HTR-8/SVneo (cell line): ENCODE measurements around the gene MT1H.

Experiments used
- DNase-seq: peaks from one replicate; pipeline ENCODE4 v3.0.0; 2011; ENCODE audit warnings: low spot score, mixed read lengths; ENCODE audit not compliant: insufficient read length
- FAIRE-seq: peaks from 2 replicates; lab custom pipeline; 2011; peaks lifted over from hg19 to GRCh38; lab: Jason Lieb, UNC

The MT1H gene

GRCh38 chr16:56682703-56683397 lies 13.2 kb downstream of the MT1H start:
- DNase-seq = no peak
- FAIRE-seq = no peak

- DNase-seq (no peak), FAIRE-seq (no peak)
Observed at GRCh38 chr16:56683424-56684172, 14.0 kb downstream of the MT1H start.

DNA sequence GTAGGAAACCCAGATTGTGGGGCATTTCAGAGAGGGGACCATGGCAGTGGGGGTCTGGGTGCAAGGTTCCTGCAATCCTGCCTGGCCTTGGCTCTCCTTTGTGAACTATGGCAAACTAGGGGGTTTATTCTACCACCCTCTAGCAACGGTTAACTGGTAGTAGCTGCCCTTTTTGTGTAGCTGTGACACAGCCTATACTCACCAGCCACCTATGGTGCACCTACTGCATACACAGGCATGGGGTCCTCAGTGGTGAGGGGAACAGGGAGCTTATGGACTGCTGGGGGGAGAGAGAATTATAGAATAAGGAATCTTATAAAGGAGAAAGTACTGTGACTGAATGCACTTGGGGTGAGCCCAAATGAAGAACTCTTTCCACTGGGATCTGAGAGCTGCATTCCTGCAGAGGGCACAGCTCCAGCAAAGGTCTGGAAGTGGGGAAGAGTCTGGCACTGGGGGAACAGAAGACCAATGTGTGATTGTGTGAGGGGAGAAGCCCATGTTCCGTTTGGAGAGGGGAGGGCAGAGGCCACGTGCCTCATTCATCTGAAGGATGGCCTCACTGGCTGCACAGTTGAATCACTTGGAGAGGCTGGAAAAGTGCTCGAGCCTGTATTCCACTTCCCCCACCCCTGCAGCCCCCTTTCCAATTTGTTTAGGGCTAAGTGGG lies 14.8 kb downstream of the MT1H start:
- DNase-seq = no peak
- FAIRE-seq = no peak

GRCh38 chr16:56684926-56685590 lies 15.4 kb downstream of the MT1H start:
- DNase-seq (no peak), FAIRE-seq (no peak)

DNA sequence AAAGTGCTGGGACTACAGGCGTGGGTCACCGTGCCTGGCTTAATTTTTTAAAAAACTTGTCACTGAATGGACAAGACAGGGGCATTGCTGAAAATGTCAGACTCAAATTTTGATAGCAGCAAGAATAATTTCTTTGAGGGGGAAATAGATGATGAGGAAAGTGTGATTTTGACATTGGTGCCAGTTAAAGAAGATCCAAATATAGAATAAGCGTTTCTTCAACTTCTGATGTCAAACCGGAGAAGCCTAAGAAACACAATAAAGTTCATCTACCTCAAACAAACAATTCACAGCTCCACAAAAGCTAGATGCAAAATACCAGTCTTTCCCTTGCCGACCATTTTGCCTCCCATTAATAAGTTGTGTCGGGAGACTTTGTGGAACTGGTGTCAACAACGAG lies 17.1 kb downstream of the MT1H start:
- DNase-seq (no peak), FAIRE-seq (no peak)

DNA sequence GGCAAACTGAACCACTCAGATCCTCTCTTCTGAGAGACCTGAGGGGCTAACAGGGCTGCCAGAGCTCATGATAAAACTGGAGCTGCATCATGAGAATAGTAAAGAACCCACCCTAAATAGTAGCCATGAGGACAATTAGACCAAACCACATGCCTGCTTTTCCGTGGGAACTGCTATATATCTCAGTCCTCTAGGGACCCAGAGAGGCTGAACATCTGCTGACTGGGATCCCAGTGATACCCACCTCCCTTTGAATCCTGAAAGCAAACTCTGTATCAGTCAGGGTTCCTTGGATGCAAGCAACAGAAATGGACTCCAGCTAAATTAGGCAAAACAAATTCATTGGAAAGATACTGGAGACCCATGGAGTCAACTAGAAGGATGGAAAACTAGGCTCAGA lies 19.1 kb downstream of the MT1H start:
- DNase-seq = no peak
- FAIRE-seq = no peak

- no peak for FAIRE-seq
- no peak for DNase-seq
Observed at GRCh38 chr16:56689171-56689570, 19.6 kb downstream of the MT1H start.

- FAIRE-seq (no peak), DNase-seq (no peak)
Observed at GRCh38 chr16:56690420-56691122, 21.0 kb downstream of the MT1H start.

GRCh38 chr16:56691885-56692284 lies 22.3 kb downstream of the MT1H start:
- DNase-seq (peak; percentile 89), FAIRE-seq (peak; percentile 96)

DNA sequence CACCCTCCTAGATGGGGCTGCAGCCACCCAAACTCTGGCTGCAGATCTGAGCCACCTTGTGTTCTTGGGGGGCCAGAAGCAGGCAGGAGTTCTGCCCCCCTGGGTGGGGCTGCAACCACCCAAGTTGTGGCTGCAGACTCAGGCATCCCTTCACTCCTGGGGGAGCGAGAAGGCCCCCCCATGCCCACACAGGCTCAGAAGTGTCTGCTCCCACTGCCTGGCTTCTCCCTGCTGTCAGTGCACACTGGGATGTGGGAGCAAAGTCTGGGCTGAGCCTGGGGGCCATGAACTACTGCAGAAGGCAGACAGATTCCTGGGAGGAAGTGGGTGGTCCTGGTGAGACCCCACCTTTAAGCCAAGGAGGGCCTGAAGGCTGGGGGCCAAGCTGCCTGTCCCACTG lies 25.6 kb downstream of the MT1H start:
- DNase-seq = no peak
- no peak for FAIRE-seq

- FAIRE-seq = peak; percentile 84
- DNase-seq = no peak
Observed at GRCh38 chr16:56697456-56698155, 28.0 kb downstream of the MT1H start.

GRCh38 chr16:56700195-56700594 lies 30.6 kb downstream of the MT1H start:
- no peak for DNase-seq
- no peak for FAIRE-seq

DNA sequence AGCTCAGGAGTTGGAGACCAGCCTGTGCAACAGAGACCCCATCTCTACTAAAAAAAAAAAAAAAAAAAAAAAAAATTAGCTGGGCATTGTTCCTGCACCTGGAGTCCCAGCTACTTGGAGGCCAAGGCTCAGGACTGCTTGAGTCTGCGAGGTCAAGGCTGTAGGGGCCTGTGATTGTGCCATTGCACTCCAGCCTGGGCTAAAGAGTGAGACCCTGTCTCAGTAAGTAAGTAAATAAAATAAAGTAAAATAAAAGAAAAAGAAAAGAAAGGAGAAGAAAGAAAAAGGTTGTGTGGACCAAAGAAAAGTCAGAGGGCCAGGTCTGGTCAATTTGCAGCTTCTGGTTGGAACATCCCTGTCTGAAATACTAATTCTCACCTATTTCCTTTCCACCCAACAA lies 31.0 kb downstream of the MT1H start:
- DNase-seq (no peak), FAIRE-seq (no peak)

- FAIRE-seq (peak; percentile 42), DNase-seq (no peak)
Observed at GRCh38 chr16:56701534-56701933, 31.9 kb downstream of the MT1H start.

DNA sequence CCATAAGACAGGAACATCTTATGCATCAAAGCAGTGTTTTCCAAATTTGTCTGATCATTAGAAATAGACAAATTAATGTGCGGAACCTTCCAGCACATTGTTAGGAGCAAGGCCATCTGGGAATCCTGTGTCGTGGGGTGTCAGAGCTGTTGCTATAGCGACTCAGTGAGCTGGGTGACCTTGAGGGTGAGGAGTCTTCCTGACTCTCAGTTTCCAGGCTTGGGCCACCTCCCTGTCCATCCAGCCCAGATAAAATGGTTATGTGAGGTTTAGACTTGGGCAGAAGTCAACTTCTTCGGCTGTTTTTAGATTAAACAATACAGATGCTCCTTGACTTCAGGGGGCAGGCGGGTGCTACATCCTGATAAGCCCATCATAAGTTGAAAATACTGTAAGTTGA lies 33.2 kb downstream of the MT1H start:
- DNase-seq (no peak), FAIRE-seq (no peak)

DNA sequence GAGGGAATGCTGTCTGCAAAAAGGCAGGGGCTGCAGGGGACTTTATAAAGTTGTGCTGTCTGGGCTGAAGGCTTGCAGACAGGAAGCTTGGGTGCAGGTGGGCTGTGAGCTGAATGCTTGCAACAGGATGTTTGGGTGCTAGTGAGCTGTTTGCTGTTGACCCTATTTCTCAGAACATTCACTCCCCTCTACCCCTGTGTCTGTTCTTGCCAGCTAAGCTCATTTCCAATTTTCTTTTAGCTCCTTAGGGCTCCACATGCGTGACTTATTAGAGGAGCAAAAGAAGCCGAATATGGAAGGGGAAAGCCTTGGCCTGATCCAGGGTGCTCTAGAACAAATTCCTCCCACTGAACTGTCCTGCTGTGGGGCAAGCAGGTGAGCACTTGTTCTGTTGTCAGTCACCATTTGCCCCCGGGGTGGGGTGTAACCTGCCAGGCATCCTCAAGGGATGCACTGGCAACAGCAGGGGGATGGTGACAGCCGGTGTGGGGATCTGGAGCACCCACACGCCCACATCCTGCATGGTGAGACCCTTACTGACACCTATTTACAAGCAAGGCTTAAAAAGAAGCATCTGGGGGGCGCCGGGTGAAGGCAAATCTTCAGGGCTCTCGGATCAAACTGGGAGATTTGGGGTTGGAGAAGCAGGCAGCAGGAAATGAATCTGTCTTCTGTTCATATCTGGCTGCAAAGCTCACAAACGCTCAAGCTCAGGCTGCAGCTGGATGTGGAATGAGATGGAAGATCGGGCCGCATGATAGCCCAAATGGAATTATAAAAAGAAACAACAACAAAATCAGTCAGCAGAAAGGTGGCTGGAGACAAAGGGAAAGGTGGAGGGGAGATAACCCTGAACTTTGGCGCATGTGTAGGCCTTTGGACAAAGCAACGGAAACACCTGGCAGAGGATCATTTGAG lies 39.2 kb downstream of the MT1H start:
- no peak for FAIRE-seq

GRCh38 chr16:56709443-56710040 lies 39.9 kb downstream of the MT1H start:
- DNase-seq = no peak
- no peak for FAIRE-seq

More for the DNA sequence above, 39.2 kb downstream of the MT1H start:
- no peak for DNase-seq

GRCh38 chr16:56710181-56710737 lies 40.6 kb downstream of the MT1H start:
- FAIRE-seq (no peak), DNase-seq (no peak)
